IMR-90 (cell line): Measurements from ENCODE around the gene ATG5. TPM values are rescaled to one million over a fixed set of nuclear protein-coding genes. Genes with fewer than 3 reads are reported as not detected.

Experiments used
- ATAC-seq: fragments of 200-7000 bp; cut with Tn5 transposase; 2 replicates; pipeline ENCODE4 v1.9.1; 2020; ENCODE audit warnings: low read depth, mild to moderate bottlenecking, moderate library complexity
- BruUV-seq: library from RNA; stranded (reverse); fragments of 400-500 nt; replicated peaks from 2 replicates; lab custom pipeline; 2021; lab: Mats Ljungman, UMichigan
- CTCF ChIA-PET: fragments of 300-600 bp; formaldehyde crosslinking; extraction: SDS; loops from one replicate; lab custom pipeline; 2021; ENCODE audit warnings: antibody characterized with exemption; lab: Yijun Ruan, JAX
- POLR2A ChIA-PET: fragments of 300-600 bp; sonication (Branson Sonifier 250); formaldehyde crosslinking; loops from one replicate; lab custom pipeline; 2022; ENCODE audit warnings: antibody characterized with exemption; ENCODE audit not compliant: unreplicated experiment; lab: Charles Lee
- DNase-seq: peaks from one replicate; pipeline ENCODE4 v3.0.0; 2013
- H2AFZ ChIP-seq: replicated peaks from 2 replicates; pipeline ENCODE3; 2013; ENCODE audit warnings: low read length, mild to moderate bottlenecking; ENCODE audit not compliant: poor library complexity
- H2AK5ac ChIP-seq: 2 replicates; pipeline ENCODE4 v1.6.1; 2013; ENCODE audit warnings: low read depth, low read length, inconsistent platforms
- H2AK9ac ChIP-seq: replicated peaks from 2 replicates; pipeline ENCODE3; 2013; ENCODE audit warnings: mild to moderate bottlenecking, low read depth, low read length, moderate library complexity; ENCODE audit not compliant: poor library complexity
- H2BK120ac ChIP-seq: 2 replicates; pipeline ENCODE4 v1.6.1; 2013; ENCODE audit warnings: low read depth, low read length, inconsistent platforms
- H2BK15ac ChIP-seq: 3 replicates; pipeline ENCODE4 v1.6.1; 2013; ENCODE audit warnings: low read depth, low read length, inconsistent platforms
- H2BK20ac ChIP-seq: 2 replicates; pipeline ENCODE4 v1.6.1; 2013; ENCODE audit warnings: low read depth, mild to moderate bottlenecking, inconsistent platforms, low read length, moderate library complexity
- H2BK5ac ChIP-seq: 2 replicates; pipeline ENCODE4 v1.6.1; 2013; ENCODE audit warnings: mild to moderate bottlenecking, low read depth, low read length, inconsistent platforms; ENCODE audit not compliant: poor library complexity, severe bottlenecking
- H3K14ac ChIP-seq: replicated peaks from 2 replicates; pipeline ENCODE4 v1.6.1; 2013; ENCODE audit warnings: low read depth, low read length, inconsistent platforms
- H3K18ac ChIP-seq: 2 replicates; pipeline ENCODE4 v1.6.1; 2013; ENCODE audit warnings: low read depth, low read length, control low read depth
- H3K23ac ChIP-seq: 2 replicates; pipeline ENCODE4 v1.6.1; 2013; ENCODE audit warnings: low read depth, low read length, inconsistent platforms
- H3K27ac ChIP-seq: 2 replicates; pipeline ENCODE4 v1.5.1; 2013; ENCODE audit warnings: mild to moderate bottlenecking, control low read depth, low read length; ENCODE audit not compliant: insufficient read depth
- H3K27me3 ChIP-seq: 2 replicates; pipeline ENCODE4 v1.6.1; 2013; ENCODE audit warnings: low read length; ENCODE audit not compliant: control insufficient read depth, insufficient read depth
- H3K36me3 ChIP-seq: 2 replicates; pipeline ENCODE4 v1.6.1; 2013; ENCODE audit warnings: low read length, mixed read lengths; ENCODE audit not compliant: control insufficient read depth, insufficient read depth
- H3K4ac ChIP-seq: 2 replicates; pipeline ENCODE4 v1.6.1; 2013; ENCODE audit warnings: low read depth, low read length, inconsistent platforms
- H3K4me1 ChIP-seq: 2 replicates; pipeline ENCODE4 v1.6.1; 2013; ENCODE audit warnings: low read length, mixed read lengths; ENCODE audit not compliant: control insufficient read depth, insufficient read depth
- H3K4me2 ChIP-seq: 2 replicates; pipeline ENCODE4 v1.6.1; 2013; ENCODE audit warnings: low read depth, mild to moderate bottlenecking, control low read depth, low read length, moderate library complexity
- H3K4me3 ChIP-seq: 2 replicates; pipeline ENCODE4 v1.5.1; 2013; ENCODE audit warnings: low read depth, mild to moderate bottlenecking, control low read depth, low read length, moderate library complexity; ENCODE audit not compliant: insufficient read depth
- H3K56ac ChIP-seq: 2 replicates; pipeline ENCODE4 v1.6.1; 2013; ENCODE audit warnings: low read length, inconsistent platforms; ENCODE audit not compliant: insufficient read depth; ENCODE audit errors: extremely low read depth
- H3K79me1 ChIP-seq, 2 experiments: 2 replicates each; pipeline ENCODE4 v1.6.1; 2013; ENCODE audit warnings: low read length in 2 of 2, inconsistent platforms in 1 of 2, low read depth in 1 of 2
- H3K9ac ChIP-seq: 2 replicates; pipeline ENCODE4 v1.6.1; 2013; ENCODE audit warnings: low read depth, low read length, control low read depth
- H3K9me1 ChIP-seq: 2 replicates; pipeline ENCODE4 v1.6.1; 2013; ENCODE audit warnings: low read length, inconsistent platforms; ENCODE audit not compliant: insufficient read depth
- H3K9me3 ChIP-seq: 2 replicates; pipeline ENCODE4 v1.6.1; 2013; ENCODE audit warnings: low read length; ENCODE audit not compliant: control insufficient read depth, insufficient read depth
- H4K20me1 ChIP-seq: 2 replicates; pipeline ENCODE4 v1.6.1; 2013; ENCODE audit warnings: low read length, inconsistent platforms; ENCODE audit not compliant: insufficient read depth
- H4K5ac ChIP-seq: 2 replicates; pipeline ENCODE4 v1.6.1; 2013; ENCODE audit warnings: mild to moderate bottlenecking, low read depth, low read length, control low read depth
- H4K8ac ChIP-seq, 2 experiments: 2 replicates each; pipeline ENCODE4 v1.6.1; 2013; ENCODE audit warnings: low read depth in 2 of 2, low read length in 2 of 2, control low read depth in 1 of 2, inconsistent platforms in 1 of 2
- H4K91ac ChIP-seq: 2 replicates; pipeline ENCODE4 v1.6.1; 2013; ENCODE audit warnings: low read depth, low read length, inconsistent platforms; ENCODE audit not compliant: insufficient read depth
- CHD1 ChIP-seq: IDR thresholded peaks from 2 replicates; pipeline ENCODE4 v1.6.1; 2012; ENCODE audit warnings: low read depth, low read length, improper control_type of control experiment
- CTCF ChIP-seq: conservative IDR thresholded peaks from 2 replicates; pipeline ENCODE4 v1.5.1; 2012; ENCODE audit warnings: mild to moderate bottlenecking, low read depth, low read length, improper control_type of control experiment
- FOS ChIP-seq: fragments of 150-350 bp; IDR thresholded peaks from 2 replicates; pipeline ENCODE4 v1.6.1; 2016; ENCODE audit warnings: low read depth, low read length
- MAFK ChIP-seq: IDR thresholded peaks from 2 replicates; pipeline ENCODE4 v1.6.1; 2012; ENCODE audit warnings: low read depth, low read length, improper control_type of control experiment
- MAZ ChIP-seq: IDR thresholded peaks from 2 replicates; pipeline ENCODE4 v1.6.1; 2012; ENCODE audit warnings: low read depth, mild to moderate bottlenecking, low read length, improper control_type of control experiment, moderate library complexity, borderline replicate concordance
- NFE2L2 ChIP-seq: fragments of 150-350 bp; IDR thresholded peaks from 2 replicates; pipeline ENCODE4 v1.6.1; 2016; ENCODE audit warnings: low read depth, mild to moderate bottlenecking, low read length
- POLR2A ChIP-seq: IDR thresholded peaks from 2 replicates; pipeline ENCODE4 v1.6.1; 2012; ENCODE audit warnings: mild to moderate bottlenecking, low read depth, low read length
- RCOR1 ChIP-seq: IDR thresholded peaks from 2 replicates; pipeline ENCODE4 v1.6.1; 2012; ENCODE audit warnings: mild to moderate bottlenecking, low read length, improper control_type of control experiment; ENCODE audit not compliant: insufficient replicate concordance
- RFX5 ChIP-seq: IDR thresholded peaks from 2 replicates; pipeline ENCODE4 v1.8.0; 2012; ENCODE audit warnings: low read depth, mild to moderate bottlenecking, low read length, moderate library complexity
- SMC3 ChIP-seq: fragments of 150-350 bp; IDR thresholded peaks from 2 replicates; pipeline ENCODE4 v1.6.1; 2016; ENCODE audit warnings: low read depth, mild to moderate bottlenecking, antibody characterized with exemption, low read length, moderate library complexity
- WGBS, 2 experiments: methylation state at CpG; one replicate each; pipeline versions ENCODE4 v1.1.5 to v1.1.7; 2013; ENCODE audit warnings: missing lambda C conversion rate in 2 of 2; ENCODE audit not compliant: insufficient read length in 1 of 2; ENCODE audit errors: extremely low coverage in 2 of 2; 5-methylcytosine and 5-hydroxymethylcytosine counted together
- dilution Hi-C: fragments of 300-500 bp; cut with HindIII; formaldehyde crosslinking; loops from one replicate; pipeline ENCODE4 v1.14.3; 2018; ENCODE audit warnings: low sequenced_read_pairs; ENCODE audit not compliant: unreplicated experiment
- in situ Hi-C: fragments of 300-500 bp; cut with MboI; formaldehyde crosslinking; loops from 3 replicates; pipeline ENCODE4 v1.14.3; 2019; ENCODE audit warnings: low sequenced_read_pairs, inconsistent platforms, mixed read lengths
- intact Hi-C: fragments of 100-400 bp; cut with micrococcal nuclease; formaldehyde crosslinking; loops from 2 replicates; pipeline ENCODE4 v1.10.0; 2022
- polyA plus RNA-seq, 3 experiments: library from polyadenylated mRNA; depleted of rRNA; stranded (reverse); fragments of >200 nt; gene quantifications; 2 replicates each; pipeline ENCODE4 v1.2.3, GENCODE V29; 2012; ENCODE audit warnings: low replicate concordance in 1 of 3
- total RNA-seq: library from RNA; depleted of rRNA; stranded (reverse); fragments of >200 nt; gene quantifications from 2 replicates; pipeline ENCODE4 v1.2.3, GENCODE V29; 2012
- TF ChIP-seq, protein P1 (sequence below): fragments of 150-350 bp; IDR thresholded peaks from 2 replicates; pipeline ENCODE4 v1.6.1; 2016; ENCODE audit warnings: low read depth, mild to moderate bottlenecking, low read length, moderate library complexity, borderline replicate concordance
- TF ChIP-seq, protein P2 (sequence below): fragments of 150-350 bp; IDR thresholded peaks from 2 replicates; pipeline ENCODE4 v1.6.1; 2017; ENCODE audit warnings: mild to moderate bottlenecking, antibody characterized with exemption, low read length, low read depth

The ATG5 gene
- total and polyA plus RNA-seq, 2 of the 4 experiments (the other 2 are of a cell fraction): 13.5 to 28.0 TPM

- Histone ChIP-seq H3K36me3 (no peaks in the 10 kb centered on the region), H3K4ac (no peak overlapping the region), H3K18ac (no peak overlapping the region), H3K4me2 (no peak overlapping the region), H3K9me1 (no peaks in the 10 kb centered on the region), H3K27me3 (peaks cover 9% of the 10 kb centered on the region), H3K23ac (no peak overlapping the region), H4K5ac (no peak overlapping the region), H4K20me1 (no peaks in the 10 kb centered on the region), H3K9ac (no peak overlapping the region), H3K4me3 (no peak overlapping the region), H2BK20ac (no peak overlapping the region), H2AK5ac (no peak overlapping the region), H2BK120ac (no peak overlapping the region), H2BK5ac (no peak overlapping the region), H3K56ac (no peak overlapping the region), H3K9me3 (no peaks in the 10 kb centered on the region), H2AFZ (no peak overlapping the region), H4K91ac (no peak overlapping the region), H3K79me1 (no peaks in the 10 kb centered on the region), H3K14ac (no peak overlapping the region), H4K8ac (no peak overlapping the region), H2AK9ac (no peak overlapping the region), H2BK15ac (no peak overlapping the region), H3K27ac (no peak overlapping the region), H3K4me1 (no peaks in the 10 kb centered on the region)
- no CpG with 5 or more reads among the region's 4 CpGs for WGBS, 2 experiments
- TF ChIP-seq RFX5 (no peak), CHD1 (no peak), NFE2L2 (no peak), MAFK (no peak), CTCF (no peak), POLR2A (no peak), SMC3 (no peak), FOS (no peak), MAZ (no peak), RCOR1 (no peak)
- TF ChIP-seq, protein P1, sequence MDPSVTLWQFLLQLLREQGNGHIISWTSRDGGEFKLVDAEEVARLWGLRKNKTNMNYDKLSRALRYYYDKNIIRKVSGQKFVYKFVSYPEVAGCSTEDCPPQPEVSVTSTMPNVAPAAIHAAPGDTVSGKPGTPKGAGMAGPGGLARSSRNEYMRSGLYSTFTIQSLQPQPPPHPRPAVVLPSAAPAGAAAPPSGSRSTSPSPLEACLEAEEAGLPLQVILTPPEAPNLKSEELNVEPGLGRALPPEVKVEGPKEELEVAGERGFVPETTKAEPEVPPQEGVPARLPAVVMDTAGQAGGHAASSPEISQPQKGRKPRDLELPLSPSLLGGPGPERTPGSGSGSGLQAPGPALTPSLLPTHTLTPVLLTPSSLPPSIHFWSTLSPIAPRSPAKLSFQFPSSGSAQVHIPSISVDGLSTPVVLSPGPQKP: no peak
- TF ChIP-seq, protein P2, sequence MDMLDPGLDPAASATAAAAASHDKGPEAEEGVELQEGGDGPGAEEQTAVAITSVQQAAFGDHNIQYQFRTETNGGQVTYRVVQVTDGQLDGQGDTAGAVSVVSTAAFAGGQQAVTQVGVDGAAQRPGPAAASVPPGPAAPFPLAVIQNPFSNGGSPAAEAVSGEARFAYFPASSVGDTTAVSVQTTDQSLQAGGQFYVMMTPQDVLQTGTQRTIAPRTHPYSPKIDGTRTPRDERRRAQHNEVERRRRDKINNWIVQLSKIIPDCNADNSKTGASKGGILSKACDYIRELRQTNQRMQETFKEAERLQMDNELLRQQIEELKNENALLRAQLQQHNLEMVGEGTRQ: no peak
- intact Hi-C loops (no loop called here), dilution Hi-C loops (no loop called here), in situ Hi-C loops (no loop called here)
- DNase-seq (no peak), ATAC-seq (no peak)
- no TSS peak for BruUV-seq
- POLR2A ChIA-PET: no interaction called here
- CTCF ChIA-PET: no interaction called here
Measured at GRCh38 chr6:106372838-106373501, 47.4 kb upstream of the ATG5 start.
